Loucy (cell line): ENCODE data around the gene UQCC5.

ENCODE experiments used
- H2AFZ ChIP-seq: fragments of 200-600 bp; sonication (generic); 2 replicates; pipeline ENCODE4 v1.6.0; 2016; ENCODE audit warnings: antibody characterized with exemption, mild to moderate bottlenecking, low read length, moderate library complexity
- H3F3A ChIP-seq: fragments of 200-600 bp; 2 replicates; pipeline ENCODE4 v1.6.0; 2016; ENCODE audit warnings: antibody characterized with exemption, low read depth, mild to moderate bottlenecking
- H3K27me3 ChIP-seq: fragments of 200-600 bp; sonication (generic); 2 replicates; pipeline ENCODE4 v1.6.1; 2014; ENCODE audit warnings: low read length, mild to moderate bottlenecking; ENCODE audit not compliant: insufficient read depth, poor library complexity, severe bottlenecking
- H3K36me3 ChIP-seq: fragments of 200-600 bp; sonication (generic); 2 replicates; pipeline ENCODE4 v1.6.1; 2016; ENCODE audit warnings: low read length; ENCODE audit not compliant: insufficient read depth
- H3K4me1 ChIP-seq: fragments of 200-600 bp; sonication (generic); 2 replicates; pipeline ENCODE4 v1.5.1; 2014; ENCODE audit warnings: low read length, mild to moderate bottlenecking; ENCODE audit not compliant: insufficient read depth, poor library complexity, severe bottlenecking
- H3K4me2 ChIP-seq: fragments of 200-600 bp; sonication (generic); 2 replicates; pipeline ENCODE4 v1.6.0; 2014; ENCODE audit warnings: antibody characterized with exemption, low read length, low read depth, mild to moderate bottlenecking; ENCODE audit not compliant: poor library complexity, severe bottlenecking
- H3K4me3 ChIP-seq: fragments of 200-600 bp; sonication (generic); 2 replicates; pipeline ENCODE4 v1.5.1; 2014; ENCODE audit warnings: low read length, mild to moderate bottlenecking, mixed read lengths; ENCODE audit not compliant: poor library complexity, severe bottlenecking
- H3K79me2 ChIP-seq: fragments of 200-600 bp; sonication (generic); 2 replicates; pipeline ENCODE4 v1.6.1; 2014; ENCODE audit warnings: low read length; ENCODE audit not compliant: insufficient read depth
- H3K9ac ChIP-seq: fragments of 200-600 bp; sonication (generic); 2 replicates; pipeline ENCODE4 v1.6.0; 2014; ENCODE audit warnings: mild to moderate bottlenecking, low read depth, low read length, moderate library complexity; ENCODE audit not compliant: poor library complexity, severe bottlenecking
- H3K9me2 ChIP-seq: fragments of 200-600 bp; sonication (generic); replicated peaks from 2 replicates; pipeline ENCODE4 v1.6.1; 2016; ENCODE audit warnings: low read depth, low read length, mixed read lengths
- H3K9me3 ChIP-seq: fragments of 200-600 bp; sonication (generic); 2 replicates; pipeline ENCODE4 v1.6.1; 2014; ENCODE audit warnings: mild to moderate bottlenecking, antibody characterized with exemption, low read length, low read depth; ENCODE audit not compliant: insufficient read depth
- H4K20me1 ChIP-seq: fragments of 200-600 bp; sonication (generic); 2 replicates; pipeline ENCODE4 v1.6.0; 2014; ENCODE audit warnings: antibody characterized with exemption, low read length, mild to moderate bottlenecking; ENCODE audit not compliant: insufficient read depth, poor library complexity, severe bottlenecking
- CTCF ChIP-seq: fragments of 200-600 bp; sonication (generic); conservative IDR thresholded peaks from 2 replicates; pipeline ENCODE4 v1.5.1; 2014; ENCODE audit warnings: mild to moderate bottlenecking, antibody characterized with exemption, low read length
- EZH2phosphoT487 ChIP-seq: fragments of 200-600 bp; IDR thresholded peaks from 2 replicates; pipeline ENCODE4 v1.6.1; 2018; ENCODE audit warnings: antibody characterized with exemption, mild to moderate bottlenecking, moderate library complexity, borderline replicate concordance

Gene UQCC5

GRCh38 chr3:52513281-52513680 is 23.1 kb upstream of the UQCC5 start:
- Histone ChIP-seq H3K9ac (no peak overlapping the region), H3K9me3 (no peaks in the 10 kb centered on the region), H4K20me1 (no peaks in the 10 kb centered on the region), H3K4me3 (no peak overlapping the region), H3F3A (no peaks in the 10 kb centered on the region), H2AFZ (no peak overlapping the region), H3K4me2 (no peak overlapping the region), H3K36me3 (no peaks in the 10 kb centered on the region), H3K9me2 (no peaks in the 10 kb centered on the region), H3K79me2 (no peaks in the 10 kb centered on the region), H3K4me1 (no peaks in the 10 kb centered on the region), H3K27me3 (no peaks in the 10 kb centered on the region)
- TF ChIP-seq EZH2phosphoT487 (no peak), CTCF (no peak)

- Histone ChIP-seq H3K9me3 (no peaks in the 10 kb centered on the region), H3K27me3 (no peaks in the 10 kb centered on the region), H4K20me1 (no peaks in the 10 kb centered on the region), H3K36me3 (no peaks in the 10 kb centered on the region), H3K4me3 (no peak overlapping the region), H3K9me2 (no peaks in the 10 kb centered on the region), H3K4me2 (no peak overlapping the region), H3K79me2 (no peaks in the 10 kb centered on the region), H3K4me1 (no peaks in the 10 kb centered on the region), H2AFZ (no peak overlapping the region), H3K9ac (no peak overlapping the region), H3F3A (no peaks in the 10 kb centered on the region)
- TF ChIP-seq CTCF (no peak), EZH2phosphoT487 (no peak)
These were observed 21.8 kb upstream of the UQCC5 start for GRCh38 chr3:52514576-52514975.

GRCh38 chr3:52515192-52515591 is 21.2 kb upstream of the UQCC5 start:
- Histone ChIP-seq H4K20me1 (no peaks in the 10 kb centered on the region), H3K4me2 (no peak overlapping the region), H3K4me1 (no peaks in the 10 kb centered on the region), H3K9me2 (no peaks in the 10 kb centered on the region), H3K79me2 (no peaks in the 10 kb centered on the region), H3F3A (no peaks in the 10 kb centered on the region), H3K9ac (no peak overlapping the region), H3K36me3 (no peaks in the 10 kb centered on the region), H3K27me3 (no peaks in the 10 kb centered on the region), H2AFZ (no peak overlapping the region), H3K9me3 (no peaks in the 10 kb centered on the region), H3K4me3 (no peak overlapping the region)
- TF ChIP-seq CTCF (no peak), EZH2phosphoT487 (no peak)
